EH (cell line): ENCODE results near the gene INPP5A.

Experiments
- DNase-seq: peaks from one replicate; pipeline ENCODE4 v3.0.0-alpha.2; 2015; ENCODE audit warnings: low read depth

The INPP5A gene

DNA sequence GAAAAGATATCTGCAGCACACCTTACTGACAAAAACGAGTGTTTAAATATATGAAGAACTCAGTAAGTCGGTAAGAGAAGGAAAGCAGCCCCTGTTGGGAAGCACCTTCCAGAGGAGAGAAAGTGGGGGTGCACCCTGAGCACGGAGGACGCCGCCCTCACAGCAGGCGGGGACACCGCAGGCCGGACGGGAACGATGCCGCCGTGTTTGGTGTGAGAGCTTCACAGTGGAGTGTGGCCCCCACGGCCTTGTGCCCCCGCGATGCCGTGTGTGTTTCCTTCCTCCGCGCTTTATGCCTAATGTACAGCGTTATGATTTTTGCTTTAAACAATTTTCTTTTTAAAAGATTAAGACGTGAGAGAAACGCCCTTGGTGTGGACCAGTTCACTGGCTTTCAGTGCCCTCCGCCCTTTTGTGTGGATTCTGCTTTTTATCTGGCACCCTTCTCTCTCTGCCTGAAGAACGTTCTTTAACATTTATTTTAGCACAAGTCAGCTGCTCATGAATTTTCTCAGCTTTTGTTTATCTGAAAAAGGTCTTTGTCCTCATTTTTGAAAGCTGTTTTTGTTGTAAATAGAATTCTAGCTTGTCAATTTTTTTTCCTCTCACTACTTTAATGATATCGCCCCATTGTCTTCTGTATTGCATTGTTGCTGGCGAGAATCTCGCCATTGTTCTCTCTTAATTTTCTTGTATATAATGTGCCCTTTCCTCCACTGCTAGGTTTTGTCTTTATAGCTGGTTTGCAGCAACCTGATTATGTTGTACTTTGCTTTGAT is 110.7 kb downstream of the INPP5A start:
- DNase-seq, result no peak

DNA sequence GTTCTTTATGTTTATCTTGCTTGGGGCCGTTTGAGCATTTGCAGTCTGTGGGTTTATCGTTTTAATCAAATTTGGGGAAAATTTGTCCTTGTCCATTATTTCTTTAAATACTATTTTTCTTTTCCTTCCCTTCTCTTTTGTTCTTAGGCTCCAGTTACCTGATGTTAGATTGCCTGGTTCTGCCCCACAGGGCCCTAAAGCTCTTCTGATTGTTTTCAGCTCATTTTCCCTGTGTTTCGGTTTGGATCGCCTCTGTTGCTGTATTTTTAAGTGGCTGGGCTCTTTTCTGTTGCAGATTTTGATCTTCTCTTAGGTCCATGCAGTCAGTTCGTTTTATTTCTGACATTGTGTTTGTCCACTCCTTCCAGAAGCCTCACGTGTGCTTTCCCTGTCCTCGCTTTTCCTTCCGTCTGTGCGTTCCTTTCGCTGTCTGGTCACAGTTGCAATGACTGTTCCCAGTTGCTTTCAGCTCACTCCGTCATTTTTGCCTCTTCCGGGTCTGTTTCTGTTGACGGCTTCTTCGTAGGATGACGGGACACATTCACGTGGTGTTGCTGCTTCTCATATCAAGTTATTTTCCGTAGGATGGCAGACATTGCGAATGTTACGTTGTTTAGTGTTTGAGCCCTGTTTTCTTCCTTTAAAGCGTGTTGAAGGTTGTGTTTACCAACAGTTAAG is 111.4 kb downstream of the INPP5A start:
- DNase-seq, result no peak

DNA sequence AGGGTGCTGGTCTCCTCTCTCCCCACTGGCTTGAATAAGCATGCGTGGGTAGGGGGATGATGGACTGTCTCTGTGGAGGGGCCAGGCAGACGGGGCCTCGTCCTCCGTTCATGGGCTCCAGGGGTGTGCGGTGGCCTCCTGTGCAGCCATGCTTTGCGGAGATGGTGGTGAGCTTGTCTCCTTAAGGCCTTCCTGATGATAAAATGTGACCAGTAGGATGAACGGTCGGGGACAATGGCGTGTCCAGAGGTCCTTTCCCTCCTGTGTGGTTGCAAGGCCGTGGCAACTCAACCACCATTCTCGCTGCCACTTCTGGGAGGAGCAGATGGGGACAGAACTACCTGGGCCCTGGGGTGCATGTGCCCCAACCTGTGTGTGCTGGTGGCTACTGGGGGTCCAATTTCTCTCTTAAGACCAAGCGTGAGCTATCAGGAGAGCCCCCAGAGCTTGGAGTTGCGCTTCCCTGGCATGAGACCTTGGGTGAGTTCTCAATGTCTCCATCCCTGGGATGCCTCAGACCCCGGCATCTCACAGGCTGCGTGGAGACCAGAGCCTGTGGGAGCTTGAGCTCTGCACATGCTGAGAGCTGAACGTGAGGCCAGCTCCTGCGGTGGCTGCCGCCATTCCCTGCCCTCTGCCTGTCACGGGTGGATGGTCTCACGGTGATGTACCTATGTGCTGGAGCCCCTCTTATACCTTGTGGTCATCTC is 112.2 kb downstream of the INPP5A start:
- DNase-seq, result no peak

DNA sequence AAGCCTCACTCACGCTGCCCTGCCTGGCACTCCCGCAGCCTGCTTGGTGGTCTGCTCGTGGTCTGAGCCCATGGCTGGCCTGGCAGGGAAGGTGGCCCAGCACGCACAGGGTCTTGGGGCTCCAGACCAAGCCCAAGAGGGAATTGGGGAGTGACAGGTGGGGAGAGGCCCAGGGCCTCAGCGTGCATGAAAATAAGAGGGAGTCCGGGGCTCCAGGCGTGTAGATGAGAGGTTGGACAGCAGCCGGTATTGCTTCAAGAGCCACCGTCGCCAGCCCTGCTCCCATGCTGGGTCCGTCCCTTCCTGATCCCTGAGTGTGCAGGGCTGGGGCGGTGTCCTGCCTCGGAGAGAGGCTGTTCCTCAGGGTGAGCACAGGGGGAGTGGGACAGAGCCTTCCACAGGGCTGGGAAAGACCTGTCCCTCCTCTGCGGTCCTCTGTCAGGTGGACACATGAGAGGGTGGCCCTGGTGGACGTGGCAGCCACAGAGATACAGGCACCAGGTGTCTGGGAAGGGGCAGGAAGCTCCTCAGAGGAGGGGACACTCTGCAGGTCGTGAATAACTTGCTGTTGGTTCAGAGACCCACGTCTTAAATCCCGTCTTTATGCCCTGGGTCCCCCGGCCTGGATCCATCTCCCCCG is 113.1 kb downstream of the INPP5A start:
- DNase-seq, result no peak

DNA sequence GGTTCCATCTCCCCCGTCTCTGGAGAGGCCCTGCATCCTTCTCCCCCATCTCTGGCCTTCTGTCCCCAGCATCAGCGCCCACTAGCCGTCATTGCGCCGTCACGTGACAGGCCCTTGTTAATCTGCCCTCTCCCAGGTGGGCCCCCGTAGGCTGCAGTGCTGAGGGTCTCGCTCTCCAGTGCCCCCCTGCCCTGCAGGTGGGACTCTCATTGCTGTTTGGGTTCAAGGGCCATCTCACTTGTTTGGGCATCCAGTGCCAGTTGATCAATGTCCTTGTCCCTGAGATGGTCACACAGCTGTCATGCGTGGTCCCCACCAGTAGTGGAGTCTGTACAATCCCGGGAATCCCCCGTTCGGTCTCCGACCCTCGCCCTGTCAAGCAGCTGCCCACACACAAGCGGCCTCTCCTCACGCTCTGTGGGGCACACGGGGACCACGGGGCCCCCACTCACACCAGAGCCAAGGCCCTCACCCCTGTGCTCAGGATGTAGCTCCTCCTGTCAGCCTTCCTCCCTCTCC is 114.0 kb downstream of the INPP5A start:
- no peak for DNase-seq

DNA sequence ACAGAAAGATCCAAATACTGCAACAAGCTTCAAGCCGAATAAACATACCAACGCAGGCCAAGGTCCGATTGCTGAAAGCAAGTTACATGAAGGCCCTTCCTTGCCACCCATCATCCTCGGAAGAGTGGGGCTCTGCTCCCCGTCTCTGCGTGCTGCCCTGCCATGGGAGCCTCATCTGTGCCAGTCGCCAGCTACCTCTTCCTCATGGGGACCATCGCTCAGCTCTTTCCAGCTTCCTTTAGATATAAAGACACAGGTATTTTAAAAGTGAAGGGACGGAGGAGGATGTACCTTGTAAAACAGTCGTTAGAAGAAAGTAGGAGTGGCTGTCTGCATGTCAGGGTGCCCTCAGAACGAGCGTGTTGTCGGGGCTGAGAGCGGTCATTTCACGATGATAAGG is 114.9 kb downstream of the INPP5A start:
- no peak for DNase-seq

DNA sequence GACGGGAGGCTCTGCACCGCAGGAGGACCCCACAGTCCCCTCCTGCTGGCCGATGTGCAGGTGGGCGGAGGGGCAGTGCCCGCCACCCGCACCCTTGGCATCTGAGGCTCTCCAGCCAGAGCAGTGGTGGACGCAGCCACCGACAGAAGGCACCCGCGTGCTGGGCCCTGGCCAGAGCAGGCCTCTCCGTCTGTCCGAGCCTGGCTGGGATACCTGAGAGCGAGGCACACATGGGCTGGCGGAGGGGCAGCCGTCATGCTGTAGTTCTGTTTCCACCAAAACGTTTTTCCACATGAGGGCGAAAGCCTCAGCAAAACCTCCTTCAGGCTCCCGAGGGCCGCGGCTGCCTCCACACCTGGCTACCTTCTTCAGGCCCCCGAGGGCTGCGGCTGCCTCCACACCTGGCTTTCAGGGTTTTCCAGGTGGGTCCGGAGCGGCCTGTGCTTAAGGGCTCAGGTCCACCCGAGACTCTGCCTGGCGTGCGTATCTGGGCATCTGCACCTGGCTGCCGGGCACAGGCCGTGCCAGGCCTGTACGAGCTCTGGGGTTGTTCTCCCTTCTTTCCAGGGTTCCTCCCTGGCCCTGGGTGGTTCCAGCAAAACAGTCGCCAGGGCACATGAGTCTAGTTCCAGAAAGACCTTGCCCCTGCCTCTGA is 115.5 kb downstream of the INPP5A start:
- no peak for DNase-seq

DNA sequence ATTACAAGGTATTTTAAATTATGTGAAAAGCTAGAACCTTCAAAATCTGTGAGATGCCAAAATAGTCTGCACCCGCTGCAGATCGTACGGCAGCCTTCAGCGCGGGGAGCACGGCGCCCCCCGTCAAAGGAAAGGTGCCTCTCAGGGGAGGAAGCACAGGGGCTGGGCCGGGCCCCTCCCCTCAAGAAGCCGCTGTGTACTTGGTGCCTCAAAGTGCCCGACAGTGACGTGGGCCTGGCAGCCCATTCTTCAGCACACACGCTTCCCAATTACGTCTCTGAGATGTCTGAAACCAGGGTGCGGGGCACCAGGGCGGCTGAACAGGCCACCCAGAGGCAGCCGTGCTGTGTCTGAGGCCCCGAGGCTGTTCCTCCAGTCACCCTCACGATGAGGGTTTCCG is 116.1 kb downstream of the INPP5A start:
- no peak for DNase-seq

DNA sequence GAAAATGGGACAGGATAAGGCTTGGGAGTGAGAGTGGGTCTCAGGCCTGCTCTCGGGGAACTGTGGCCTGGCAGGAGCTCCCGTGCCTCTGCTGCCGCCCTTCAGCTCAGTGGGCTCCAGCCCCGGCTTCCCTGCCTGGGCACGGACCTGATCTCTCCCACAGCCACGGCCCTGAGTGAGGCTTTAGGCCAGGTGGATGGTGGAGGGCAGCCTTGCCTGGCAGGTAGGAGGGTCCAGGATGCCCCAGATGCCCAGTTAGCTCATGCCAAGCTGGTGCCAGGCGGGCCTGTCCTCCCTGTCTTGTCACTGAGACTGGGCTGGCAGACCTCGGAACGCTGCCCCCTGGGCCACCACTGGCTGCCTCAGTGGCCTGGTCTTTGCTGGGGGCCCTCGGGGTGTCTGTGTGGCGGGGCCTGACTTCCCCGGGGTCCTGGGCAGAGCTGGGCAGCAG is 116.6 kb downstream of the INPP5A start:
- DNase-seq, result no peak

DNA sequence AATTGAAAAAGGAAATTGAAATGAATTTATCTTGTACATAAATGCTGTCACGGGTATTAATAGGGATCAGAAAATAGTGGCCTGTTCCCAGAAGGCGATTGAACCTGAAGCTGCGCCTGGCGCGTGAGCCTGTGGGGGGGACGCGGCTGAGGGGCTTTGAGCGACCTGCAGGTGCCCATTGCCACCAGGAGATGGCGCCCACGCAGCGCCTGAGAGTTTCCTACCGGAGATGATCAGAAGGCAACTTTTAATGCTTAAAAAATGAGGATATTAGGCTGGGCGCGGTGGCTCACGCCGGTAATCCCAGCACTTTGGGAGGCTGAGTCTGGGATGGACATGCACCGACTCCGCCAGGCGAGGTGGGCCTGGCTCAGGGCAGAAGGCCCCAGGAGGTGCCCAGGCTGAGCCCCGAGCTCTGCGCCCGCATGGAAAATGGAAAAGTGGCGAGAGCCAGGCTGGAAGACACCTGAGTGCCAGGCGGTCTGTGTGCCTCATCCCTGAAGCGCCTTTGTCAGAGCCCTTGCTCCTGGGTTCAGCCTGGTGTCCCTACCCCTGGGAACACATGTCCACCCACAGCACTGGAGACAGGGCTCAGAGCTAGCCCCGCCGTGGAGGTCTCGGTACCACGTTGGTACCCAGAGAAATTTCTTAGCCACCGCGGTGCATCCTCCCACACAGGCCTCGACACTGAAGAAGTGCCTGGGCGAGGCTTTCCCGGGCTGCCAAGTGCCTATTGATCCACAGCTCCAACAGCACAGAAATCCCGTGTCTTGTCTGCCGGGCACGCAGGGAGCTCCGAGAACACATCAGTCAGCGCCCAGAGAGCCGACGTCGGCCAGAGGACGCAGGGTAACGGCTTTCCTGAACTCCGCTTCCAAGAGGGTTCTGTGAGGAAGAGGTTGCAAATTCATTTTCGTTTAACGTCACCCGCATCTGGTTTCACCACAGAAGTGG is 117.4 kb downstream of the INPP5A start:
- peak; percentile 66 for DNase-seq

DNA sequence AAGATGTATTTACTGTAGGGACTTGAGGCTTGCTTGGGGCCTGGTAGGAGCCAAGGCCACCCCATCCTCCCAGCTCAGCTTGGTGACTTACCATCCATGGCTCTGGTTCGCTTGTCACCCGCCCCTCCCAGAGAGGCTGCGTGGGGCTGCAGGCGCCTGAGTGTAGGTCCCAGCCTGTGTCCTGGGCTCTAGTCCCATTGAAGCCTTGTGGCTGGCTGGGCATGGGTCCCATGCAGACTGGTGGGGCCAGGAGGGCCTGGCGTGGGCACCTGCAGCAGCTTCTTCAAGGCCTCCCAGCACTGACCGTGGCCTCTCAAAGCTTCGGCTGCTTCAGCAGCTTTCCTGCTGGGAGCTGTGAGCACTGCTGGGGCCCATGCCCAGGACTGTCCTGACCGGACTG is 118.1 kb downstream of the INPP5A start:
- no peak for DNase-seq

DNA sequence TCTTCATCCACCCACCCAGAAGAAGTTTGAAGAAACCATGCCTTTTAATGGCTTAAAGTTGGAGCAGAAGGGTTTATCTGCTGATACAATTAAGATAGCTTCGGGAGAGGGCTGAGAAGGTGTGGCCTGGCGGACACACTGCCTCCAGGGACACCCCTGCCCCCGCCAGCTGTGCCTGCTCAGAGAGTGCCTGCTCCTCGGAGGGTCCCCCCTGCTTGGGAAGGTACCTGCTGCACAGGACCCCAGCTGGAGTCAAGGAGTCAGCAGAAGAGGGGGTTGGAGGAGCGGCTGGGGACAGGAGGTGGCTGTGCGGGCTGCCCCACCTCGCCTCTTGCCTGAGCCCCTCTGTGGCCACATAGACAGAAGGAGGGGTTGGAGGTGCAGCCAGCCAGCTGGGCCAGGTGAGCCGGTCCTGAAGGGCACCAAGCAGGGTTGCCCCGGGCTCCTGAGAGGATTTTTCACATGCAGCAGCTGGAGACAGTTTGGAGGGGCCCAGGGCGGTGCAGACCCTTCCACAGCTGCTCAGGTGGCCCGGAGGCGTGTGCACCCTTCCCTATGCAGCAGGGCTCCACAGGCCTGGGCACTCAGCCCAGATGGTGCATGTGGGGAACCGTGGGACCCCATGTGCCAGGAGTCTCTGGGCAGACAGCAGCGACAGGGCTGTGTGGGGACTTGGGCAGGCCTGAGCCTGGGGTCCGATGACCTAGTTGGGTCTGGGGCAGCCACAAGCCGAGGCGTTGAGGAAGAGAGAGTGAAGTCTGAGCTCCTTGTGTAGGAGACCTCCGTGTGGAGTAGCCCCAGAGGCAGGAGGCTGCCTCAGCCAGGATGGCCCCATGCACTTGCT is 118.9 kb downstream of the INPP5A start:
- DNase-seq, result no peak

DNA sequence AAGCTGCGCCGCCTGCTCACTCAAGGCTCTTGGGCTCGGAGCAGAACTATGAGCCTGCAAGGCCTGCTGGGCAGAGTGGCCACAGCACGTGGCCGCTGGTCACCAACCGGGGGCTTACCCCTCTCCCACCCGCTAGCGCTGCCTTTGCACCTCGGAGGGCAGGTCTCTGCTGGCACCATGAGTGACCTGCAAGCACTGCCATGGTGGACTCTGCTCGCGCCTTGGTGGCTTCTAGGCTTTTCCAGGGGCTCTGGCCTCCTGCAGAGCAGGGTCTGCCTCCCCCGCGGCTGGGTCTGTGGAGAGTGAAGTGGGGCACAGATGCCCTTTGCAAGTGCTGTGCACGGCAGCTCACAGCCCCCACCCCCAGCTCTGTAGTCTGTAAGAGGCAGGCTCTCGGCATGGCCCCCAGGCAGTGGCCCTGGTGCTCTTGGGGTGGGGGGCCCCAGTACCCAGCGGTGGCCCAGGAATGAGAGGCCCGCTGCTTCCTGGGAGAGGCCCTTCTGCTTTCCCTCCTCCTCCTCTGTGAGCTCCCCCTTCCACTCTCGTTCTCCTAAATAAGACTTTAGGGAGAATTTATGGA is 119.6 kb downstream of the INPP5A start:
- no peak for DNase-seq

DNA sequence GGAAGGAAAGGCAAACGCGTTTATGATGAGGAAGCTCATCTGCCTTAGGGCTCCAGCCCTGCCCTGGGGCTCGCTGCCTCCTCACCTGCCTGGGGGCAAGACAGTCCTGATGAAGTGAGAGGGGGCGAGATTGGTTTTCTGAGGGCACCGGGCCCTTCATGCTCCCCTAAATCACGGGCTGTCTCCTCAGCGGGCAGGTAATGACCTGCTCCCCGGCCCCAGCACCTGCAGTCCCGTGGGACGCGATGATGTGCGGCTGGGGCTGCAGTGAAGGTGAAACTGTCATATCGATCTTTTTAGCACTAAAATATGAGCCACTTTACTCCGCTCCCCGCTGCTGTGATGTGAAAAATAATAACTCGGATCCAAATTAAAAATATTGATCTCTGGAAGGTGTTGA is 120.2 kb downstream of the INPP5A start:
- DNase-seq, result no peak

DNA sequence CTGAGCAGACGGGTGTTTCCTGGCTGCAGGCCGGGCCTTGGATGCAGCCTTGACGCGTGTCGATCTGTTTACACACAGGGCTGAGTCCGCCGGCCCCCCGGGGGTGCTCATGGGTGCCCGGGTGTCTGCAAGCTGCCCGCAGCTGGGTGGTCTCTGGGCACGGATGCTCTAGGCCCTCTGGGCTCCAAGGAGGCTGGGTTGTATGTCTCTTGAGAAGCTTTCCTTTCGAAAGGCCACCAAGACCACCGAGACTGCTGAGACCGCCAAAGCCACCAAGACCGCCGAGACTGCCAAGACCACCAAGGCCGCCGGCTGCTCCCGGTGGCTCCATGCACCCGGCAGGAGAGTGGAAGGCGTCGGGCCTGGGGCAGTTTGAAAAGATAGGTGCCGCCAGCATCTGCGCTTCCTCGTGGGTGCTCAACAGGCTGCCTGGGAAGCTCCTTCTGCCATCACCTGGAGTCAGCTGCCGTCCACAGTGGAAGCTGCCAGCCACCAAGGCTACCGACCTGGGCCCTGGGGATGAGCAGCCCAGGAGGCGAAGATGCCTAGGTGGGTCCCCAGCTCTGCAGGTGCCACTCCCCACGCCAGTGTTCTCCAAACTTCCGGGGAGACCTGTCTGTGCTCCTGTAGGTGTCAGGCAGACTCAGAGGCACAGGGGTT is 121.1 kb downstream of the INPP5A start:
- DNase-seq, result no peak

DNA sequence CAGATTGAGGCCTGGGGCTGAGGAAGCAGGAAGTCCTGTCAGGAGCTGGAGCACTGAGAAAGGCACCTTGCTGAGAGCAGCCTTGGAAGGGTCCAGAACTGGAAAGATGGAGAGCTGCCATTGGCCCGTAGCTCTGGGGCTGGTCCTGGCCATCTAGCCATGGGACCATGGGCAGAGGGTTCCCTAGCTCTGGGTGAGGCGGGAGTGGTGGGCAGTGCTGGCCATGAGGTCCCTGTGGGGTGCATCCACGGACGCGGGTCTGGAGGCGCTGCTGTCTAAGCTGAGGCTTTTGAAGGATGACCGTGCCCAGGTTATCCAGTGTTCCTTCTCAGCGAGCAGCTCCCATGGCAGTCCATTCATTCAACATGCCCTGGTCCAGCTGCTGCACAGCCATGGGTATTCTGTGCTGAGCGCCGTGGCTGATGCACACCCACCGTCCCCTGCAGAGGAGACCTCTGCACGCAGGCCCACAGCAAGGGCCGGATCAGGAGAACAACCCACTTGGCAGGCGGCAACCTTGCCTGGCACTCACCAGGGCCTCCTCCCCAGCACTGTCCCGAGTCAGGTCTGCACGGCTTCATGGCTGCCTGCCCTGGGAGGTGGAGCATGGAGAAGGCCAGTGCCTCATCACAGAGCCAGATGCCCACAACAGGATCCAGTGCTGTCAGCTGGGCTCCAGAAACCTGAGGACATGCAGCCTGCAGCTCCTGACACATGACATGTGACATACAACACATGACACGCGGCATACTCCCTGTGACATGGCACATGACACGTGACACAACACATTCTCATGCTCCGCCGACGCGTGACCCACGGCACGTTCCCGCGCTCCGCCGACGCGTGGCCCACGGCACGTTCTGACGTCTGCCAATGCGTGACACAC is 121.9 kb downstream of the INPP5A start:
- DNase-seq, result no peak

DNA sequence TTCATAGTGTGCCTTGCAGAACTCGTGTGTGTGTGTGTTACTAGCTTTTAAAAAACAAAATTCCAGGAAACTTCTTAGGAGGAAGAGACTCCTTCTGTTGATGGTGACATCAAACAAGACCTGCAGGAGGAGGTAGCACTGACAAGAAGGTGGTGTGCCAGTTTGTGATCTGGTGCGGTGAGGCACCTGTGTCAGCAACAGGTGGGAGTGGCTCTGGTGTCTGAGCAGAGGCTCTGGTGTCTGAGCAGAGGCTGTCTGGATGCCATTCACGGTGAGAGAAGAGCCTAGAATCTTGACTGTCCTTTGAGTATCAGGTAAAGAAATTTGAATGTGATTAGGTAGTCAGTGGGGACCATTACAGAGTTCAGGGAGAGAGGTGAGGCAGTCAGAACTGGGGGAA is 122.8 kb downstream of the INPP5A start:
- DNase-seq, result no peak
